ENCODE data around the gene OR4D11.

OR4D11 gene

GRCh38 chr11:59548309-59548656, 44.9 kb downstream of the OR4D11 start:
- TF ChIP-seq, protein P1, sequence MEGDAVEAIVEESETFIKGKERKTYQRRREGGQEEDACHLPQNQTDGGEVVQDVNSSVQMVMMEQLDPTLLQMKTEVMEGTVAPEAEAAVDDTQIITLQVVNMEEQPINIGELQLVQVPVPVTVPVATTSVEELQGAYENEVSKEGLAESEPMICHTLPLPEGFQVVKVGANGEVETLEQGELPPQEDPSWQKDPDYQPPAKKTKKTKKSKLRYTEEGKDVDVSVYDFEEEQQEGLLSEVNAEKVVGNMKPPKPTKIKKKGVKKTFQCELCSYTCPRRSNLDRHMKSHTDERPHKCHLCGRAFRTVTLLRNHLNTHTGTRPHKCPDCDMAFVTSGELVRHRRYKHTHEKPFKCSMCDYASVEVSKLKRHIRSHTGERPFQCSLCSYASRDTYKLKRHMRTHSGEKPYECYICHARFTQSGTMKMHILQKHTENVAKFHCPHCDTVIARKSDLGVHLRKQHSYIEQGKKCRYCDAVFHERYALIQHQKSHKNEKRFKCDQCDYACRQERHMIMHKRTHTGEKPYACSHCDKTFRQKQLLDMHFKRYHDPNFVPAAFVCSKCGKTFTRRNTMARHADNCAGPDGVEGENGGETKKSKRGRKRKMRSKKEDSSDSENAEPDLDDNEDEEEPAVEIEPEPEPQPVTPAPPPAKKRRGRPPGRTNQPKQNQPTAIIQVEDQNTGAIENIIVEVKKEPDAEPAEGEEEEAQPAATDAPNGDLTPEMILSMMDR (conservative IDR thresholded peaks at IDR 0.05; ENCODE audit: control insufficient read depth, insufficient read depth, low read depth, low read length): no peak

DNA sequence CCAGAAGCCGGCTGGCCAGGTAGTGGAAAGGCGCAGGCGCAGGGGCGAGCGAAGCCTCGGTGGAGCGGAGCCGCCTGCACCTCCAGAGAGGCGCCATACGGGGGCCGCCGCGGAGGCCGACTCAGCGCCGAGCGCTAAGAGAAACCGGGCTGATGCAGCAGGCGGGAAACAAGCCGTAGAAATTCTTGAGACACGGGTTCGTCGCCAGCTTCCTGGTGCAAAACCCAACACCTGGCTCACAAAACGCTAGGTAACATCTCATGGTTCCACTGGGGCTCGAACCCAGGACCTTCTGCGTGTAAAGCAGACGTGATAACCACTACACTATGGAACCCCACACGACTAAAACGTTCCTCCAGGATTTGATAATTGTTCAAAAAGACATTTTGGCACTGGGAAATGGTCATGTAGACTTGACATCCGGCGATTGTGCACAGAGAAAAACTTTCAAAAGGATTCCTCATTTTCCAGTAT, 47.0 kb downstream of the OR4D11 start:
- H3K4me3 ChIP-seq (ENCODE audit: control insufficient read depth, low read depth, low read length): peak overlapping the region; percentile 79
- TF ChIP-seq, protein P1 (conservative IDR thresholded peaks at IDR 0.05; ENCODE audit: control insufficient read depth, insufficient read depth, low read depth, low read length): peak; percentile 23
- DNase-seq (ENCODE audit: low read depth): peak; percentile 97

More at GRCh38 chr11:59548309-59548656, 44.9 kb downstream of the OR4D11 start:
- no peak overlapping the region for H3K4me3 ChIP-seq (ENCODE audit: control insufficient read depth, low read depth, low read length)
- DNase-seq (ENCODE audit: low read depth): no peak

GRCh38 chr11:59550842-59551658, 47.7 kb downstream of the OR4D11 start:
- TF ChIP-seq, protein P1 (conservative IDR thresholded peaks at IDR 0.05; ENCODE audit: control insufficient read depth, insufficient read depth, low read depth, low read length): no peak
- peak; percentile 95 for DNase-seq (ENCODE audit: low read depth)
- H3K4me3 ChIP-seq (ENCODE audit: control insufficient read depth, low read depth, low read length): peak overlapping the region; percentile 79

GRCh38 chr11:59551659-59552521, 48.5 kb downstream of the OR4D11 start:
- TF ChIP-seq, protein P1 (conservative IDR thresholded peaks at IDR 0.05; ENCODE audit: control insufficient read depth, insufficient read depth, low read depth, low read length): no peak
- peak; percentile 91 for DNase-seq (ENCODE audit: low read depth)
- peak overlapping the region; percentile 79 for H3K4me3 ChIP-seq (ENCODE audit: control insufficient read depth, low read depth, low read length)

DNA sequence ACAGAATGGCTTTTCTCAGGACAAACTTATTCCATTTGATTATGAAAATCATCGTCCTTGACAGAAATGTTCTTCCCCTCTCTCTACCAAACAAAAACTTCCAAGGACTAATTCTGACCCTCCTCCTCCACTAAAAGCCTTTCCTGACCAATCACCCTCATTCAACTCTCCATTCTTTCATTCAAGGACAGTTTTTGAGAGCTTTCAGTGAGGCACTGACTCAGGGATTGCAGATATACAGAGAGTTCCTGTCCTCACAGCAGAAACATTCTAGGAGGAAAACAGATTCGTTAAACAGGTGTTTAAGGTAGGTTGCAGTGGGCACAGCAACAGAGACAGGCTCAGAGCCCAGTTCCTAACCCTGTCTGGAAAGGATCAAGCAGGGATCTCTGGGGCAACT, 49.5 kb downstream of the OR4D11 start:
- TF ChIP-seq, protein P1 (conservative IDR thresholded peaks at IDR 0.05; ENCODE audit: control insufficient read depth, insufficient read depth, low read depth, low read length): no peak
- no peak overlapping the region for H3K4me3 ChIP-seq (ENCODE audit: control insufficient read depth, low read depth, low read length)
- DNase-seq (ENCODE audit: low read depth): no peak

DNA sequence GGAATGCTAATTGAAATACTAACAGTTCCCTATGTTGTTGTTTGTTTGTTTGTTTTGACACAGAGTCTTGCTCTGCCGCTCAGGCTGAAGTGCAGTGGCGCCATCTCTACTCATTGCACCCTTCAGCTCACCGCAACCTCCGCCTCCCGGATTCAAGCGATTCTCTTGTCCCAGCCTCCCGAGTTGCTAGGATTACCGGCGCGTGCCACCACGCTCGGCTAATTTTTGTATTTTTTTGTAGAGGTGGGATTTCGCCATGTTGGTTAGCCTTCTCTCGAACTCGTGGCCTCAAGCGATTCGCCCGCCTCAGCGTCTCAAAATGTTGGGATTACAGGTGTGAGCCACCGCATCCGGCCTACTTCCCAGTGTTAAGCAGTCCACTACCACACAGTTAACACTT, 49.9 kb downstream of the OR4D11 start:
- H3K4me3 ChIP-seq (ENCODE audit: control insufficient read depth, low read depth, low read length): no peak overlapping the region

More for the DNA sequence above, 49.9 kb downstream of the OR4D11 start:
- no peak for DNase-seq (ENCODE audit: low read depth)
- TF ChIP-seq, protein P1 (conservative IDR thresholded peaks at IDR 0.05; ENCODE audit: control insufficient read depth, insufficient read depth, low read depth, low read length): no peak

All from fibroblast of mammary gland (primary cell).